Astrocyte of the cerebellum (primary cell): Measurements from ENCODE around the gene SLC25A45.

ENCODE experiments used
- DNase-seq: peaks from one replicate; pipeline ENCODE4 v3.0.0-alpha.2; 2011; ENCODE audit warnings: low read depth
- H3K4me3 ChIP-seq: 2 replicates; pipeline ENCODE4 v1.5.1; 2011; ENCODE audit warnings: mild to moderate bottlenecking, low read depth, low read length, moderate library complexity
- in situ Hi-C: cut with HindIII; loops from 2 replicates; pipeline ENCODE4 v1.10.0; 2017; ENCODE audit warnings: low sequenced_read_pairs
- TF ChIP-seq, protein P1 (sequence below): IDR thresholded peaks from 2 replicates; pipeline ENCODE4 v1.5.1; 2012; ENCODE audit warnings: low read length, low read depth, moderate library complexity, mild to moderate bottlenecking; ENCODE audit errors: missing control alignments

SLC25A45 gene, protein sequence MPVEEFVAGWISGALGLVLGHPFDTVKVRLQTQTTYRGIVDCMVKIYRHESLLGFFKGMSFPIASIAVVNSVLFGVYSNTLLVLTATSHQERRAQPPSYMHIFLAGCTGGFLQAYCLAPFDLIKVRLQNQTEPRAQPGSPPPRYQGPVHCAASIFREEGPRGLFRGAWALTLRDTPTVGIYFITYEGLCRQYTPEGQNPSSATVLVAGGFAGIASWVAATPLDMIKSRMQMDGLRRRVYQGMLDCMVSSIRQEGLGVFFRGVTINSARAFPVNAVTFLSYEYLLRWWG

DNA sequence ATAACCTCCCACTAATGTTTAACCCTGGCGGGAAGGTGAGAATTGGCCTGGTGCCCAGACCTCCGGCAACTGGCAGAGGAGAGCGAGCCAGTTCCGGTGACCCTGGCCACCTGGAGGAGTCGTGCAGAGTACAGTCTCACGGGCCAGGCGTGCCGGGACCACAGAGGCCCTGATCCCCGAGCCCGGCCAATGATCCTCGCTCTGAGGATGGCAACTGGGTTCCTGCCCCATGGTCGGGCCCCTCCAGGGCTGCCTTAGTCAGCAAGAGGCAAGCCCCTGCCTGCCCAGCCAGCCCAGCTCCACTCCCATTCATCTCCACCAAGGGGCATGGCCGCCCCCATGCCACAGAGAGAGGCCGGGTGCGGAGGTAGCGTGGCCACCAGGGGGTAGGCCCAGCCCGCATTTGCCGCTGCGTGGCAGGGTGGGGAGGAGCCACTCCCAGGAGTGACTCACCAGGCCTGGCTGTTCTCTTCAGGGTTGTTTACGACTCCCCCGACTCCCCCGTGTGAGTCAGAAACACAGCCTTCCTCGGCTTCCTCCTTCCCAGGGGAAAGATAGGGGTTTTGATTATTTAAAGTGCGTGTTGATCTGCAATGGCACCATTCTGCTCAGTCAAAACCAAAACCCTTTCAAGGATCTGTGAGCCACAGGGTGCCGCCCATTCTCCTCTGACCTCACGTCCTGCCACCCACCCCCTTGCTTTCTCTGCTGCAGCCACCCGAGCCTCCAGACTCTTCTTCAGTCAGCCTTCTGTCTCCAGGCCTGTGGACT, at the start of gene SLC25A45:
SLC25A45 (minus strand) TSS at position 614 of the 771 bp plus-strand sequence. CDS start 695 bp downstream, outside the sequence.
- peak within 1 kb of the TSS; percentile 24 for H3K4me3 ChIP-seq
- TF ChIP-seq, protein P1, sequence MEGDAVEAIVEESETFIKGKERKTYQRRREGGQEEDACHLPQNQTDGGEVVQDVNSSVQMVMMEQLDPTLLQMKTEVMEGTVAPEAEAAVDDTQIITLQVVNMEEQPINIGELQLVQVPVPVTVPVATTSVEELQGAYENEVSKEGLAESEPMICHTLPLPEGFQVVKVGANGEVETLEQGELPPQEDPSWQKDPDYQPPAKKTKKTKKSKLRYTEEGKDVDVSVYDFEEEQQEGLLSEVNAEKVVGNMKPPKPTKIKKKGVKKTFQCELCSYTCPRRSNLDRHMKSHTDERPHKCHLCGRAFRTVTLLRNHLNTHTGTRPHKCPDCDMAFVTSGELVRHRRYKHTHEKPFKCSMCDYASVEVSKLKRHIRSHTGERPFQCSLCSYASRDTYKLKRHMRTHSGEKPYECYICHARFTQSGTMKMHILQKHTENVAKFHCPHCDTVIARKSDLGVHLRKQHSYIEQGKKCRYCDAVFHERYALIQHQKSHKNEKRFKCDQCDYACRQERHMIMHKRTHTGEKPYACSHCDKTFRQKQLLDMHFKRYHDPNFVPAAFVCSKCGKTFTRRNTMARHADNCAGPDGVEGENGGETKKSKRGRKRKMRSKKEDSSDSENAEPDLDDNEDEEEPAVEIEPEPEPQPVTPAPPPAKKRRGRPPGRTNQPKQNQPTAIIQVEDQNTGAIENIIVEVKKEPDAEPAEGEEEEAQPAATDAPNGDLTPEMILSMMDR: peak; percentile 58
- in situ Hi-C loops: no loop called here
- DNase-seq: peak; percentile 84

DNA sequence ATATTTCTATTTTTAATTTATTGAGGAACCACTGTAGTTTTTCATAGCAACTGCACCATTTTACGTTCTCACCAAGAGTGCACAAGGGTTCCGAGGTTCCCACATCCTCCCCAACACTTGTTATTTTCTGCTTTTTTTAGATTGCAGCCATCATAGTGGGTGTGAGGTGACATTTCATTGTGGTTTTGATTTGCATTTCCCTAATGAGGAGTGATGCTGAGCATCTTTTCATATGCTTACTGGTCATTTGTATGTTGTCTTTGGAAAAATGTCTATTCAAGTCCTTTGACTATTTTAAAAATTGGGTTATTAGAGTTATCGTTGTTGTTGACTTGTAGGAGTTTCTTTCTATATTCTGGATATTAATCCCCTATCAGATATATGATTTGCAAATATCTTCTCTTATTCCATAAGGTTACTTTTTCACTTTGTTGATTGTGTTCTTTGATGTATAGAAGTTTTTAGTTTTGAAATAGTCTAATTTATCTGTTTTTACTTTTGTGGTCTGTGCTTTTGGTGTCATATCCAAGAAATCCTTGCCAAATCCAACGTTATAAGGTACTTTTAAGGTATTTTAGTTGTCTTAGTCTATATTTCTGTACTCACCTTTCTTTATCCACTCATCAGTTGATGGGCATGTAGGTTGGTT, 49.1 kb upstream of the SLC25A45 start:
- in situ Hi-C loops: no loop called here
- no peak for DNase-seq
- peak overlapping the region; percentile 96 for H3K4me3 ChIP-seq
- TF ChIP-seq, protein P1: no peak

DNA sequence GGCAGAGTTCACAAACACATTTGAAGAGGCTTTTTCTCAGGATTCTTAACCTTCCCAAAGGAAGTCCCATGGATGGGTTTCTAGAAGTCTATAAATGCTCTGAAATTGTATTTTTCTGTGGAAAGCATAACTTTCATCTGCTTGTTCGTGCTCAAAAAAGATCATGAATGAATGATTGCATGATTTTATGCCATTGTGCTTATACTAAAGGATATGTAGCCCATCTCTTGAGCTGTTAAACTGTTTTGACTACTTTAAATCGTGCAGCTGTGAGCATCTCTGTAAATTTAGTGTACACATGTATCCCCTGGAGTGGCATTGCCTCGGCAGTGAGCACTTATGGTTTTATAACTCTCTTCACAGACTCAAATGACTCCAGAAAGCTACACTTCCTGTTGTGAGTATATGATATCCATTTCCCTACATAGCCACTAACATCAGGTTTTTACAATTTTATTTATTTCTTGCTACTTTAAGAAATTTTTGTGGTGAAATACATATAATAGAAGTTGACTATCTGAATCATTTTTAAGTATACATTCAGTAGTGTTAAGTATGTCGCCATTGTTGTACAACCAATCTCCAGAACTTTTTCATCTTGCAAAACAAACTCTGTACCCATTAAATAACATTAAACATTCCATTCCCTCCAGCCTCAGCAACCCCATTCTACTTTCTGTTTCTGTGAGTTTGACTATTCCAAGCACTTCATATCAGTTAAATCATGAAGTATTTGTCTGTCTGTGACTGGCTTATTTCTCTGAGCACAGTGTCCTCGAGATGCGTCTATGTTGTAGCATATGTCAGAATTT, 48.2 kb upstream of the SLC25A45 start:
- no peak for DNase-seq
- in situ Hi-C loops: no loop called here
- peak overlapping the region; percentile 96 for H3K4me3 ChIP-seq
- TF ChIP-seq, protein P1: no peak

DNA sequence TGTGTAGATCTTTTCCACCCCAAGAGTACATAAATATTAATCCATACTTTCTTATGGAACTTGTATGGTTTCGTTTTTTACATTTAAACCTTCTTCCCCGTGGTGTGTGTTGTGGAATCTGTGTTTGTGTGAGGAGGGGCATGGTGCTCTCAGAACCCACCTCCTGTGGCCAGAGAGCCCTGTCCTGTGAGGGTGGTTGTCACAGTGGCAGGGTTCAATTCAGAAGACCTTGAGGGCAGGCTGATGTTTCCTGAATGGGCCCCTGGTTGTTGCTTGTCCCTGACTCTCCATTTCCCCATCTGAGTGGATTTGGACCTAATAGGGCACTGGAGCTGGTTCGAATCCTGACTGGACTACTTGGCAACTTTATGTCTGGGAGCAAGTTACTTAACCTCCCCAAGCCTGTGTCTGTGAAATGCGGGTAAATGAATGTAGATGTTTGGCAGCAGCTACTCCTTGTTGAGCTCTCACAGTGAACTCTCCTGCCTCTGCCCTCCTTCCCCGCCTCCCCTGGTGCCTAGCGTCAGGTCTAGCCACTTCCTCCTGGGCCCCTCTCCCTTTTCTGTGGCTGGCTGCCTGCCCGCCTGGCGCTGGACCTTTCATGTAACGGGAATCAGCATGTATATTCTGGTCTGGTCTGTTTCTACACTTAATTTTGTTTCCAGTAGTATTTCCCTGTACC, 47.4 kb upstream of the SLC25A45 start:
- no peak for DNase-seq
- TF ChIP-seq, protein P1: no peak
- in situ Hi-C loops: no loop called here
- peak overlapping the region; percentile 96 for H3K4me3 ChIP-seq

DNA sequence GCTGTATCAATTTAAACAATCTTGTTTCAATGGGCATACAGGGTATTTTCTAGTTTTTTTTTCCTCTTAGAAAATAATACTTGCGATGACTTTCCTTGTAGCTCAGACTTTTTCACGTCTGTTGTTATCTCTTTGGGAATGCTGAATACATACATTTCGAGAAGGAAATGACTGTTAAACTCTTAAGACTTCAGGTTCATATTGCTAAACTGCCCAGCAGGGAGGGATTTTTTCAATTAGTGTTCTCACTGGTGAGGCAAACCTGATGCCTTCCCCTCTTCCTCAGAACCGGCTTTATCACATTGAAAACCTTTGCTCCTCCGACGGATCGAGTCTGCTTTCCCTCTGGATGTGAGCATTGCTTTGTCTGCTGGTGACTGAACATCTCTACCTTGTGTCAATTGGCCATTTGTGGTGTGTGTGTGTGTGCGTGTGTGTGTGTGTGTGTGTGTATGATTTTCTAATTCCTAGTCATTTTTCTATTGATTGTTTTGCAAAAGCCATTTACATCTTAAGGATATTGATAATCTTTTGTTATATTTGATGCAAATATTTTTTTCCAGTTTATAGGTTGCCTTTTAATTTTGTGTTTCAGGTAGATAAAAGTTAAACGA, 46.7 kb upstream of the SLC25A45 start:
- no peak for DNase-seq
- peak overlapping the region; percentile 96 for H3K4me3 ChIP-seq
- in situ Hi-C loops: no loop called here
- TF ChIP-seq, protein P1: no peak
